Ammon's horn (tissue), 1 donor: ENCODE data around the gene ANKRD11.
"Not testable (repeated sequence)": the region's sequence is repeated elsewhere in the genome, so short reads cannot be mapped to it uniquely, and the experiment has no call there.

Source experiments
- DNase-seq: peaks from one replicate; pipeline ENCODE4 v3.0.0-alpha.2; 2016; ENCODE audit warnings: low spot score

The ANKRD11 gene

GRCh38 chr16:89363621-89364393, 126.6 kb downstream of the ANKRD11 start:
- DNase-seq = no peak

GRCh38 chr16:89362540-89363223, 127.7 kb downstream of the ANKRD11 start:
- DNase-seq = not testable (repeated sequence)

- DNase-seq = peak; percentile 80
These were observed 128.4 kb downstream of the ANKRD11 start for GRCh38 chr16:89361751-89362539.

- no peak for DNase-seq
These were observed 129.5 kb downstream of the ANKRD11 start for GRCh38 chr16:89360760-89361435.

GRCh38 chr16:89359264-89360147, 130.9 kb downstream of the ANKRD11 start:
- DNase-seq = no peak

GRCh38 chr16:89358030-89359005, 132.0 kb downstream of the ANKRD11 start:
- DNase-seq = no peak

- peak; percentile 87 for DNase-seq
These were observed 133.1 kb downstream of the ANKRD11 start for GRCh38 chr16:89357055-89357816.

GRCh38 chr16:89355686-89356085, 134.7 kb downstream of the ANKRD11 start:
- DNase-seq = no peak

GRCh38 chr16:89355007-89355406, 135.4 kb downstream of the ANKRD11 start:
- DNase-seq = no peak

- no peak for DNase-seq
These were observed 136.0 kb downstream of the ANKRD11 start for GRCh38 chr16:89354325-89354724.

GRCh38 chr16:89352091-89352681, 138.2 kb downstream of the ANKRD11 start:
- no peak for DNase-seq

GRCh38 chr16:89351645-89352044, 138.7 kb downstream of the ANKRD11 start:
- no peak for DNase-seq

GRCh38 chr16:89350701-89351380, 139.5 kb downstream of the ANKRD11 start:
- peak; percentile 77 for DNase-seq

- DNase-seq = no peak
These were observed 140.3 kb downstream of the ANKRD11 start for GRCh38 chr16:89349947-89350633.

GRCh38 chr16:89347807-89348206, 142.6 kb downstream of the ANKRD11 start:
- DNase-seq = no peak

GRCh38 chr16:89346869-89347268, 143.5 kb downstream of the ANKRD11 start:
- DNase-seq = no peak

- no peak for DNase-seq
These were observed 144.7 kb downstream of the ANKRD11 start for GRCh38 chr16:89345642-89346150.
